ENCODE data around the gene EEF1E1.

The EEF1E1 gene

GRCh38 chr6:8064638-8065518 lies 37.5 kb downstream of the EEF1E1 start:
- Histone ChIP-seq H3K27ac (ENCODE audit: extremely low read depth, low read depth, low read length) (no peak overlapping the region), H3K36me3 (ENCODE audit: control insufficient read depth in 2 of 2, insufficient read depth in 1 of 2, low read length in 2 of 2) (peaks cover 0 to 17% of the 10 kb centered on the region in 2 experiments; a peak in 2 of 3 replicates), H3K4me1 (ENCODE audit: control insufficient read depth, insufficient read depth, low read length) (peaks cover 3% of the 10 kb centered on the region), H3K4me3 (ENCODE audit: low read depth, low read length) (peak overlapping the region; percentile 33), H3K9me3 (ENCODE audit: control insufficient read depth, insufficient read depth, low read depth, low read length) (no peaks in the 10 kb centered on the region)
- CTCF ChIA-PET = interaction anchor here (0.5 to 1.9 kb wide), 10 partner anchors 9 to 1452 kb away, joined by 3 to 7 read pairs (median 4); no protein-coding TSS in a partner anchor
- POLR2A ChIA-PET = interaction anchor here (0.7 to 2.7 kb wide), 8 partner anchors 21 to 675 kb away, joined by 3 to 37 read pairs (median 4); partner anchors contain the start of genes CAGE1, EEF1E1 and RIOK1
- TF ChIP-seq ZBTB26 (tag by site-specific recombination; optimal IDR thresholded peaks at IDR 0.05) (no peak), OSR2 (tag by site-specific recombination; IDR thresholded peaks at IDR 0.05) (no peak), SCRT2 (tag by site-specific recombination; IDR thresholded peaks at IDR 0.05) (no peak), ZNF518A (tag by site-specific recombination; conservative IDR thresholded peaks at IDR 0.05; ENCODE audit: low read depth) (peak; percentile 69; the same call in 1 of the 2 replicates), ZNF184 (tag by site-specific recombination; IDR thresholded peaks at IDR 0.05) (0 out of 2 replicates have a peak, but pooled peaks have one; percentile 14)

- POLR2A ChIA-PET = interaction anchor here (0.7 to 2.7 kb wide), 10 partner anchors 22 to 674 kb away, joined by 3 to 37 read pairs (median 4); partner anchors contain the start of genes CAGE1, EEF1E1, RIOK1 and SNRNP48
- Histone ChIP-seq H3K27ac (ENCODE audit: extremely low read depth, low read depth, low read length) (peak within 1 kb of the TSS; percentile 56; the same call in 1 of the 2 replicates), H3K36me3 (ENCODE audit: control insufficient read depth in 2 of 2, insufficient read depth in 1 of 2, low read length in 2 of 2) (peaks cover 0 to 21% of the 10 kb centered on the region in 2 experiments; a peak in 2 of 3 replicates), H3K4me3 (ENCODE audit: low read depth, low read length) (peak within 1 kb of the TSS; percentile 64), H3K4me1 (ENCODE audit: control insufficient read depth, insufficient read depth, low read length) (peaks cover 3% of the 10 kb centered on the region), H3K9me3 (ENCODE audit: control insufficient read depth, insufficient read depth, low read depth, low read length) (no peaks in the 10 kb centered on the region)
- CTCF ChIA-PET = interaction anchor here (0.5 to 1.9 kb wide), 11 partner anchors 10 to 1453 kb away, joined by 3 to 7 read pairs (median 3); no protein-coding TSS in a partner anchor
- peak; percentile 82 for TF ChIP-seq ZBTB11 (tag by site-specific recombination; conservative IDR thresholded peaks at IDR 0.05; ENCODE audit: low read depth)
- 0 out of 2 replicates have a peak, but pooled peaks have one; percentile 27 for TF ChIP-seq OSR2 (tag by site-specific recombination; IDR thresholded peaks at IDR 0.05)
- TF ChIP-seq ZNF501 (tag by site-specific recombination; IDR thresholded peaks at IDR 0.05) = peak; percentile 82
- 0 out of 2 replicates have a peak, but pooled peaks have one; percentile 27 for TF ChIP-seq ZNF645 (tag by site-specific recombination; IDR thresholded peaks at IDR 0.05)
- TF ChIP-seq ZNF571 (tag by site-specific recombination; IDR thresholded peaks at IDR 0.05) = no peak
- no peak for TF ChIP-seq MYNN (tag by site-specific recombination; IDR thresholded peaks at IDR 0.05; ENCODE audit: borderline replicate concordance)
- TF ChIP-seq PRDM2 (tag by site-specific recombination; IDR thresholded peaks at IDR 0.05; ENCODE audit: borderline replicate concordance) = no peak
These were observed 38.3 kb downstream of the EEF1E1 start, which contains the start of gene BLOC1S5 for GRCh38 chr6:8063761-8064637. TSS of gene BLOC1S5 (minus strand) at chr6:8064389. CDS start at chr6:8064376, 13 bp downstream.
